SH-SY5Y (cell line): ENCODE measurements around the gene SLC25A25.

Experiments used
- GATA2 ChIP-seq: IDR thresholded peaks from 2 replicates; pipeline ENCODE4 v1.6.1; 2011; ENCODE audit warnings: mild to moderate bottlenecking, low read depth, low read length
- GATA3 ChIP-seq: IDR thresholded peaks from 2 replicates; pipeline ENCODE4 v1.6.1; 2011; ENCODE audit warnings: low read depth, mild to moderate bottlenecking, low read length, moderate library complexity

- no peak for TF ChIP-seq GATA2
- no peak for TF ChIP-seq GATA3
Observed at GRCh38 chr9:128062846-128063831, 4.9 kb upstream of the SLC25A25 start.
